ENCODE data around the gene TUBB8. TPM values are rescaled to one million over a fixed set of nuclear protein-coding genes. Genes with fewer than 3 reads are reported as not detected.
A peak's percentile ranks its signal among the peaks of the same experiment; 100 is the strongest.

Gene TUBB8
- total RNA-seq = not detected
- not detected for polyA plus RNA-seq

DNA sequence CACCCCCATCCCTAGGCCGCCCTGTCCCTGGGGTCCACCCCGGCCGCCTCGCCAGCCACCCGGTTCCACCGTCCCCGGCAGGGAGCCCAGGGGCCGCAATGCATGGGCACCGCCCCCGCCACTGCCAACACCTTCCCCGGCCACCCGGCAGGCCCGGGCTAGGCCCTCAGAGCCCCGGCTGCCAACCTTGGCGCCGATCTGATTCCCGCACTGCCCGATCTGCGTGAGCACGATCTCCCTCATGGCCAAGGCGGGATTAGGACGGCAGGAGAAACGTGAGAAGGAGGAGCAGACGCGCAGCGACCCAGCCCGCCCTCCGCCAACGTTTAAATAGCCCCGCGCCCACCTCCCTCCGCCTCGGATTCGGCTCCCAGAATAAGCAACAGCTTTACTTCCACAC, at the start of gene TUBB8:
TSS of gene TUBB8 (minus strand) at position 301 of the 400 bp plus-strand sequence. CDS start at position 243, 58 bp downstream.
- H3K27ac Mint-ChIP-seq = peak within 1 kb of the TSS in 1 of 3 donors; percentile 32
- no peak within 1 kb of the TSS for H3K27ac ChIP-seq (ENCODE audit: insufficient read depth, low read length, poor library complexity, severe bottlenecking)
- H3K4me3 Mint-ChIP-seq = no peak within 1 kb of the TSS
- H3K27me3 Mint-ChIP-seq = no peaks in the 10 kb centered on the region
- ATAC-seq (ENCODE audit: low read depth in 2 of 2) (no peak), DNase-seq (no peak)
- H3K4me1 Mint-ChIP-seq = no peaks in the 10 kb centered on the region
- no peaks in the 10 kb centered on the region for H3K27me3 ChIP-seq (ENCODE audit: control insufficient read depth, insufficient read depth, low read length)
- no peaks in the 10 kb centered on the region for H3K4me1 ChIP-seq (ENCODE audit: control insufficient read depth, insufficient read depth, low read length, poor library complexity, severe bottlenecking)
- no peaks in the 10 kb centered on the region for H3K9me3 ChIP-seq (ENCODE audit: control insufficient read depth in 2 of 2, low read length in 2 of 2)
- no peaks in the 10 kb centered on the region for H3K36me3 ChIP-seq (ENCODE audit: control insufficient read depth, insufficient read depth, low read length)
- H3K4me3 ChIP-seq (ENCODE audit: low read depth, low read length) = no peak within 1 kb of the TSS
- no peaks in the 10 kb centered on the region for H3K9me3 Mint-ChIP-seq
- no peaks in the 10 kb centered on the region for H3K36me3 Mint-ChIP-seq

DNA sequence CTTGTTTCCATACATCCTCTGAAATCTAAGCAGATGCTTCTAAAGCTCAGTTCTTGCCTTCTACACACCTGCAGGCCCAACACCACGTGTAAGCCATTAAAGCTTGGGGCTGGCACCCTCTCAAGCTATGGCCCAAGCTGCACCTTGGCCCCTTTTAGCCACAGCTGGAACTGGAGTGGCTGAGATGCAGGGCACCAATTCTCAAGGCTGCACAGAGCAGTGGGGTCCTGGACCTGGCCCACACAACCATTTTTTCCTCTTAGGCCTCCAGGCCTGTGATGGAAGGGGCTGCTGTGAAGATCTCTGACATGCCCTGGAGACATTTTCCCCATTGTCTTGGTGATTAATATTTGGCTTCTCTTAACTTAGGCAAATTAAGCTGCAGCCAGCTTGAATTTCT, 47.4 kb upstream of the TUBB8 start:
- no peaks in the 10 kb centered on the region for H3K4me1 Mint-ChIP-seq
- H3K4me3 ChIP-seq (ENCODE audit: low read depth, low read length) = no peak overlapping the region

DNA sequence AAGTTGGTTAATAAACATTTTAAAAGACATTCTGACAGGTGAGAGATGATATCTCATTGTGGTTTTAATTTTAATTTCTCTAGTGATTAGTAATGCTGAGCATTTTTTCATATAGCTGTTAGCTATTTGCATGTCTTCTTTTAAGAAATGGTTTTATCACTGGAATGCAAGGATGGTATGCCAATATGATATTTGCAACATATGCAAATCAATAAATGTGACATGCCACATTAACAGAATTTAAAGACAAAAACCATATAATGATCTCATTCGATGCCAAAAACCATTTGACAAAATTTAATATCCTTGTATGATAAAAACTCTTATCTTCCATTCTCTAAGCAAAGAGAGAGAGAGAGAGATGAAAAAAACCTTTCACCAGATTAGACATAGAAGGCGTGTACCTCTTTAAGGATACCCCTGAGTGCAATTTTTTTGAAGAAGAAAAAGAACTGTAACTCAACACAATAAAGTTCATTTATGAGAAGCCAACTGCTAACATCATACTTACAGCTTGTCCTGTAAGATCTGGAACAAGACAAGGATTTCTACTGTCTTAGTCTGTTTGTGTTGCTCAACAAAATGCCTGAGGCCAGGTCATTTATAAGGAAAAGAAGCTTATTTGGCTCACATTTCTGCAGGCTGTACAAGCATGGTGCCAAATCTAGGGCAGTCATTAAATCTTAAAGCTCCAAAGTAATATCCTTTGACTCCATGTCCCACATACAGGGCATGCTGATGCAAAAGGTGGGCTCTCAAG, 46.4 kb upstream of the TUBB8 start:
- H3K4me1 Mint-ChIP-seq = no peaks in the 10 kb centered on the region
- no peak overlapping the region for H3K4me3 Mint-ChIP-seq
- no peaks in the 10 kb centered on the region for H3K27me3 Mint-ChIP-seq
- Histone ChIP-seq H3K36me3 (ENCODE audit: control insufficient read depth, insufficient read depth, low read length) (no peaks in the 10 kb centered on the region), H3K4me3 (ENCODE audit: low read depth, low read length) (no peak overlapping the region), H3K9me3 (ENCODE audit: control insufficient read depth in 2 of 2, low read length in 2 of 2) (peaks cover 4 to 17% of the 10 kb centered on the region in 2 experiments), H3K4me1 (ENCODE audit: control insufficient read depth, insufficient read depth, low read length, poor library complexity, severe bottlenecking) (no peaks in the 10 kb centered on the region), H3K27ac (ENCODE audit: insufficient read depth, low read length, poor library complexity, severe bottlenecking) (no peak overlapping the region), H3K27me3 (ENCODE audit: control insufficient read depth, insufficient read depth, low read length) (no peaks in the 10 kb centered on the region)
- peaks cover 0 to 24% (median 10%) of the 10 kb centered on the region in 7 donors for H3K9me3 Mint-ChIP-seq
- no peak overlapping the region for H3K27ac Mint-ChIP-seq
- ATAC-seq (ENCODE audit: low read depth in 2 of 2) (no peak), DNase-seq (no peak)
- H3K36me3 Mint-ChIP-seq = no peaks in the 10 kb centered on the region

More for the DNA sequence above, 47.4 kb upstream of the TUBB8 start:
- no peaks in the 10 kb centered on the region for H3K27me3 ChIP-seq (ENCODE audit: control insufficient read depth, insufficient read depth, low read length)
- H3K27ac ChIP-seq (ENCODE audit: insufficient read depth, low read length, poor library complexity, severe bottlenecking) = no peak overlapping the region
- peaks cover 4 to 17% of the 10 kb centered on the region in 2 experiments for H3K9me3 ChIP-seq (ENCODE audit: control insufficient read depth in 2 of 2, low read length in 2 of 2)
- Mint-ChIP-seq H3K4me3 (no peak overlapping the region), H3K36me3 (no peaks in the 10 kb centered on the region), H3K9me3 (peaks cover 0 to 24% (median 10%) of the 10 kb centered on the region in 7 donors), H3K27ac (no peak overlapping the region), H3K27me3 (no peaks in the 10 kb centered on the region)
- no peak for ATAC-seq (ENCODE audit: low read depth in 2 of 2)
- no peaks in the 10 kb centered on the region for H3K4me1 ChIP-seq (ENCODE audit: control insufficient read depth, insufficient read depth, low read length, poor library complexity, severe bottlenecking)
- H3K36me3 ChIP-seq (ENCODE audit: control insufficient read depth, insufficient read depth, low read length) = no peaks in the 10 kb centered on the region
- no peak for DNase-seq

DNA sequence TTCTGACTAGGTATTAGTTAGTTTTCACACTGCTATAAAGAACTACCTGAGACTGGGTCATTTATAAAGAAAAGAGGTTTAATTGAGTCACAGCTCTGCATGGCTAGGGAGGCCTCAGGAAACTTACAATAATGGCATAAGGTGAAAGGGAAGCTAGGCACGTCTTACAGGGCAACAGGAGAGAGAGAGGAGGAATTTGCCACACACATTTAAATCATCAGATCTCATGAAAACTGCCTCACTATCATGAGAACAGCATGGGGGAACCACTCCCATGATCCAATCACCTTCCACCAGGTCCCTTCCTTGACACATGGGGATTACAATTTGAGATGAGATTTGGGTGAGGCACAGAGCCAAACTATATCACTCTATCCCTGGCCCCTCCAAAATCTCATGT, 45.5 kb upstream of the TUBB8 start:
- H3K4me1 Mint-ChIP-seq = peaks cover 0 to 1% (median 0%) of the 10 kb centered on the region in 4 donors
- Histone ChIP-seq H3K27me3 (ENCODE audit: control insufficient read depth, insufficient read depth, low read length) (peaks cover under 1% of the 10 kb centered on the region), H3K36me3 (ENCODE audit: control insufficient read depth, insufficient read depth, low read length) (no peaks in the 10 kb centered on the region), H3K4me1 (ENCODE audit: control insufficient read depth, insufficient read depth, low read length, poor library complexity, severe bottlenecking) (no peaks in the 10 kb centered on the region), H3K27ac (ENCODE audit: insufficient read depth, low read length, poor library complexity, severe bottlenecking) (no peak overlapping the region), H3K4me3 (ENCODE audit: low read depth, low read length) (no peak overlapping the region), H3K9me3 (ENCODE audit: control insufficient read depth in 2 of 2, low read length in 2 of 2) (peaks cover 4 to 17% of the 10 kb centered on the region in 2 experiments)
- peak overlapping the region in 1 of 3 donors; percentile 40 for H3K27ac Mint-ChIP-seq
- DNase-seq (no peak), ATAC-seq (ENCODE audit: low read depth in 2 of 2) (no peak)
- H3K27me3 Mint-ChIP-seq = no peaks in the 10 kb centered on the region
- peaks cover 0 to 24% (median 6%) of the 10 kb centered on the region in 7 donors for H3K9me3 Mint-ChIP-seq
- no peaks in the 10 kb centered on the region for H3K36me3 Mint-ChIP-seq
- no peak overlapping the region for H3K4me3 Mint-ChIP-seq

DNA sequence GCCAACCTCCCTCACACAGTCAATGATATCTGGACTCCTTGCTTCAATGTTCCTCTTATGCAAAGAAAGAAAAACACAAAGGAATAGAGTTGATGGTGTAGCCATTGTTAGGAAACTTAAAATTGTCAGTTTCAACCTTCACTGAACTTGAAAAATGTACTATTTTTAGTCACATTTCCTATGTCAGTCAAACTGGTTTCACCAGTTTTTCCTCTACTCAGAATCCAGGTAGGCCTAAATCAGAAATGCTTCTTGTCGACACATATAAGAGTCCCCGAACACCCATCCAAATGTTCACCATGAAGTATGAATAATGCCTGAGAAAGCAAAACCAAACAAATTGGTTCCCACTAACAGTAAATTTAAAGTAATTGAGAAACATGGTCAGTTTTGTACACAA, 43.8 kb upstream of the TUBB8 start:
- Mint-ChIP-seq H3K9me3 (peaks cover 0 to 24% (median 1%) of the 10 kb centered on the region in 7 donors), H3K36me3 (no peaks in the 10 kb centered on the region), H3K27me3 (peaks cover 5% of the 10 kb centered on the region), H3K4me3 (no peak overlapping the region), H3K4me1 (peaks cover 0 to 3% (median 0%) of the 10 kb centered on the region in 4 donors), H3K27ac (no peak overlapping the region)
- H3K9me3 ChIP-seq (ENCODE audit: control insufficient read depth in 2 of 2, low read length in 2 of 2) = peaks cover 4 to 17% of the 10 kb centered on the region in 2 experiments
- no peaks in the 10 kb centered on the region for H3K4me1 ChIP-seq (ENCODE audit: control insufficient read depth, insufficient read depth, low read length, poor library complexity, severe bottlenecking)
- H3K27ac ChIP-seq (ENCODE audit: insufficient read depth, low read length, poor library complexity, severe bottlenecking) = no peak overlapping the region
- DNase-seq (no peak), ATAC-seq (ENCODE audit: low read depth in 2 of 2) (no peak)
- H3K27me3 ChIP-seq (ENCODE audit: control insufficient read depth, insufficient read depth, low read length) = peaks cover 3% of the 10 kb centered on the region
- no peak overlapping the region for H3K4me3 ChIP-seq (ENCODE audit: low read depth, low read length)
- no peaks in the 10 kb centered on the region for H3K36me3 ChIP-seq (ENCODE audit: control insufficient read depth, insufficient read depth, low read length)

DNA sequence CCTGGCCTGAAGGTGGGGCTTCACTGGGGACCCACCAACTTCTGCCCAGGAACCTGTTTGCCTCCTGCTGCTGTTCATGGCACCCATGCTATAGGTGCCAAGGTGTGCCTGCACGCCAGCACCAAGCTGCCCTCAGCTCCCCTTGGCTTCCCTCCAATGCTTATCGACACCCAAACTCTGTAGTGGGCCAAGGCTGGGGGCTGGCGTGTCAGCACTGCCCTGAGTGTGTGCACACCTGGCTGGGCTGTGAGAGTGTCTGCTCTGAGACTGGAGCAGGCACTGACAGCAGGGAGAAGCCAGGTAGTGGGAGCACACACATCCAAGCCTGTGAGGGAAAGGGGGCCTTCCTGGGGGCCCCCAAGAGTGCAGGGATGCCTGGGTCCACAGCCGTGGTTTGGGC, 43.1 kb upstream of the TUBB8 start:
- Mint-ChIP-seq H3K4me1 (peaks cover 0 to 5% (median under 1%) of the 10 kb centered on the region in 4 donors), H3K9me3 (peaks cover 0 to 20% (median 1%) of the 10 kb centered on the region in 7 donors), H3K36me3 (no peaks in the 10 kb centered on the region), H3K27ac (no peak overlapping the region), H3K27me3 (peaks cover 5% of the 10 kb centered on the region), H3K4me3 (no peak overlapping the region)
- Histone ChIP-seq H3K4me3 (ENCODE audit: low read depth, low read length) (no peak overlapping the region), H3K27ac (ENCODE audit: insufficient read depth, low read length, poor library complexity, severe bottlenecking) (no peak overlapping the region), H3K9me3 (ENCODE audit: control insufficient read depth in 2 of 2, low read length in 2 of 2) (peaks cover 4 to 17% of the 10 kb centered on the region in 2 experiments), H3K36me3 (ENCODE audit: control insufficient read depth, insufficient read depth, low read length) (no peaks in the 10 kb centered on the region), H3K4me1 (ENCODE audit: control insufficient read depth, insufficient read depth, low read length, poor library complexity, severe bottlenecking) (no peaks in the 10 kb centered on the region), H3K27me3 (ENCODE audit: control insufficient read depth, insufficient read depth, low read length) (peaks cover 3% of the 10 kb centered on the region)
- ATAC-seq (ENCODE audit: low read depth in 2 of 2) (no peak), DNase-seq (no peak)

DNA sequence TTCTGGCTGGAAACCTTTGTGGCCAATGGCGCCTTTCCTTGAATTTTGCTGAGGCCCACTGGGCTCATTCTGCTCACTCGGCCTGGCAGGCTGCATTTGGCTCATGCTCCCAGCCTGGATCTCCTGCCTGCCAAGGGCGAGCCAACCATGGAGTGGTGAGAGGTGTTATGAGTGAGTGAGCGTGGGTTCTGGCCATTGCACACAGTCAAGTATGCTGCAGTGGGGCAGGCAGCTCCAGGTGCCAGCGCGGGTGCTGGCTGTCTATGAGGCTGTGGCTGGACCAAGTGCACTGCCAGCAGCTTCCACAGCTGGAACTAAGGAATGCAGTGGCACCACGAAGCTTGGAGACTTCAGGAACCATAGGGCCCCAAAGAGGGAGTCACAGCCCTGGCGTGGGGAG, 42.2 kb upstream of the TUBB8 start:
- ATAC-seq (ENCODE audit: low read depth in 2 of 2) = no peak
- Mint-ChIP-seq H3K4me1 (peaks cover 0 to 5% (median under 1%) of the 10 kb centered on the region in 4 donors), H3K27ac (no peak overlapping the region)

DNA sequence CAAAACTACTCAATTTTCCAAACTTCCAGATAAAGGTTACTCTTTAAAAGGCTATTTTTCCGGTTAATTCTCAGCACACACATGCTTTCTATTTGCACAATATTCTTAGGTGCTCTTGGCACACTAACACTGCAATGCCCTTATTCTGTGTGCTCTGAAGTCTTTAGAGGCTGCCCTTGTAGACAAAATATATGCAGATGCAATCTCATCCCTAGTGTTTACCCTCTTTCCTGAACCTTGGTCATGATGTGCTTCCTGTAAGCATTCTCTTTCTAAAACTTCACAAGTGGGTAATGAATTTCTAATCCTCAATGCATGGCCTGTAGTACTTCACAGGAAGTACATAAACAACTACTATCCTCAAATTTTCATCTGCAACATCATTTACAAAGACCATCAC, 41.1 kb upstream of the TUBB8 start:
- Histone ChIP-seq H3K36me3 (ENCODE audit: control insufficient read depth, insufficient read depth, low read length) (no peaks in the 10 kb centered on the region), H3K27ac (ENCODE audit: insufficient read depth, low read length, poor library complexity, severe bottlenecking) (no peak overlapping the region), H3K4me1 (ENCODE audit: control insufficient read depth, insufficient read depth, low read length, poor library complexity, severe bottlenecking) (no peaks in the 10 kb centered on the region), H3K27me3 (ENCODE audit: control insufficient read depth, insufficient read depth, low read length) (peaks cover 3% of the 10 kb centered on the region), H3K9me3 (ENCODE audit: control insufficient read depth in 2 of 2, low read length in 2 of 2) (peaks cover under 1 to 2% of the 10 kb centered on the region in 2 experiments), H3K4me3 (ENCODE audit: low read depth, low read length) (no peak overlapping the region)
- Mint-ChIP-seq H3K9me3 (peaks cover 0 to 10% (median 1%) of the 10 kb centered on the region in 7 donors), H3K4me1 (peaks cover 0 to 5% (median under 1%) of the 10 kb centered on the region in 4 donors), H3K4me3 (no peak overlapping the region), H3K27ac (peak overlapping the region in 1 of 3 donors; percentile 45), H3K36me3 (no peaks in the 10 kb centered on the region), H3K27me3 (peaks cover 5% of the 10 kb centered on the region)
- ATAC-seq (ENCODE audit: low read depth in 2 of 2) (no peak), DNase-seq (no peak)

More for the DNA sequence above, 42.2 kb upstream of the TUBB8 start:
- Histone ChIP-seq H3K4me3 (ENCODE audit: low read depth, low read length) (no peak overlapping the region), H3K36me3 (ENCODE audit: control insufficient read depth, insufficient read depth, low read length) (no peaks in the 10 kb centered on the region), H3K9me3 (ENCODE audit: control insufficient read depth in 2 of 2, low read length in 2 of 2) (peaks cover 4 to 12% of the 10 kb centered on the region in 2 experiments), H3K27me3 (ENCODE audit: control insufficient read depth, insufficient read depth, low read length) (peaks cover 3% of the 10 kb centered on the region), H3K27ac (ENCODE audit: insufficient read depth, low read length, poor library complexity, severe bottlenecking) (no peak overlapping the region), H3K4me1 (ENCODE audit: control insufficient read depth, insufficient read depth, low read length, poor library complexity, severe bottlenecking) (no peaks in the 10 kb centered on the region)
- DNase-seq = no peak
- H3K9me3 Mint-ChIP-seq = peaks cover 0 to 16% (median 1%) of the 10 kb centered on the region in 7 donors
- peaks cover 5% of the 10 kb centered on the region for H3K27me3 Mint-ChIP-seq
- no peaks in the 10 kb centered on the region for H3K36me3 Mint-ChIP-seq
- no peak overlapping the region for H3K4me3 Mint-ChIP-seq

Data from CD4-positive, CD25-positive, alpha-beta regulatory T cell (primary cell).